ENCODE data around the gene RAD23A. TPM values are rescaled to one million over a fixed set of nuclear protein-coding genes. Genes with fewer than 3 reads are reported as not detected.

RAD23A gene
- total RNA-seq, 1 donor from 2014 or later: 37.7 TPM

- no peak overlapping the region for H3K27ac Mint-ChIP-seq
- DNase-seq (ENCODE audit: low spot score): no peak
- H3K36me3 Mint-ChIP-seq: peaks cover 22% of the 10 kb centered on the region
- H4K20me1 ChIP-seq (ENCODE audit: low read depth): no peaks in the 10 kb centered on the region
- H3K36me3 ChIP-seq: peaks cover 3% of the 10 kb centered on the region
- H3K27me3 ChIP-seq: no peaks in the 10 kb centered on the region
- H3K4me2 ChIP-seq: no peak overlapping the region
- H3K4me1 ChIP-seq: no peaks in the 10 kb centered on the region
- H3F3A ChIP-seq (ENCODE audit: low read depth): peaks cover 15% of the 10 kb centered on the region
- no peaks in the 10 kb centered on the region for H3K9me3 ChIP-seq (ENCODE audit: low read depth)
- no peaks in the 10 kb centered on the region for H3K9me3 Mint-ChIP-seq
- H3K27ac ChIP-seq: no peak overlapping the region
- H3K79me2 ChIP-seq (ENCODE audit: low read depth): no peaks in the 10 kb centered on the region
- H2AFZ ChIP-seq (replicated peaks): no peak overlapping the region
- H3K9ac ChIP-seq: no peak overlapping the region
- H3K27me3 Mint-ChIP-seq (ENCODE audit: insufficient read depth, low read depth): peaks cover 7% of the 10 kb centered on the region
- H3K4me3 ChIP-seq: no peak overlapping the region
- H3K4me3 Mint-ChIP-seq: no peak overlapping the region
- peaks cover 3% of the 10 kb centered on the region for H3K4me1 Mint-ChIP-seq
- no peak for TF ChIP-seq EZH2phosphoT487 (IDR thresholded peaks at IDR 0.05)
- no peak for TF ChIP-seq EZH2 (IDR thresholded peaks at IDR 0.05)
- TF ChIP-seq, protein P1, sequence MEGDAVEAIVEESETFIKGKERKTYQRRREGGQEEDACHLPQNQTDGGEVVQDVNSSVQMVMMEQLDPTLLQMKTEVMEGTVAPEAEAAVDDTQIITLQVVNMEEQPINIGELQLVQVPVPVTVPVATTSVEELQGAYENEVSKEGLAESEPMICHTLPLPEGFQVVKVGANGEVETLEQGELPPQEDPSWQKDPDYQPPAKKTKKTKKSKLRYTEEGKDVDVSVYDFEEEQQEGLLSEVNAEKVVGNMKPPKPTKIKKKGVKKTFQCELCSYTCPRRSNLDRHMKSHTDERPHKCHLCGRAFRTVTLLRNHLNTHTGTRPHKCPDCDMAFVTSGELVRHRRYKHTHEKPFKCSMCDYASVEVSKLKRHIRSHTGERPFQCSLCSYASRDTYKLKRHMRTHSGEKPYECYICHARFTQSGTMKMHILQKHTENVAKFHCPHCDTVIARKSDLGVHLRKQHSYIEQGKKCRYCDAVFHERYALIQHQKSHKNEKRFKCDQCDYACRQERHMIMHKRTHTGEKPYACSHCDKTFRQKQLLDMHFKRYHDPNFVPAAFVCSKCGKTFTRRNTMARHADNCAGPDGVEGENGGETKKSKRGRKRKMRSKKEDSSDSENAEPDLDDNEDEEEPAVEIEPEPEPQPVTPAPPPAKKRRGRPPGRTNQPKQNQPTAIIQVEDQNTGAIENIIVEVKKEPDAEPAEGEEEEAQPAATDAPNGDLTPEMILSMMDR (IDR thresholded peaks at IDR 0.05): no peak
These were observed 20.9 kb upstream of the RAD23A start for GRCh38 chr19:12924621-12925310.

GRCh38 chr19:12930002-12930645 is 15.5 kb upstream of the RAD23A start:
- Mint-ChIP-seq H3K4me1 (peaks cover 16% of the 10 kb centered on the region), H3K9me3 (no peaks in the 10 kb centered on the region), H3K27ac (no peak overlapping the region), H3K4me3 (no peak overlapping the region), H3K36me3 (peaks cover 17% of the 10 kb centered on the region), H3K27me3 (ENCODE audit: insufficient read depth, low read depth) (peaks cover 9% of the 10 kb centered on the region)
- peaks cover 6% of the 10 kb centered on the region for H3K4me1 ChIP-seq
- peaks cover 3% of the 10 kb centered on the region for H3K36me3 ChIP-seq
- no peak overlapping the region for H3K9ac ChIP-seq
- H3K9me3 ChIP-seq (ENCODE audit: low read depth): no peaks in the 10 kb centered on the region
- H3K79me2 ChIP-seq (ENCODE audit: low read depth): peaks cover 29% of the 10 kb centered on the region
- H4K20me1 ChIP-seq (ENCODE audit: low read depth): peaks cover 10% of the 10 kb centered on the region
- TF ChIP-seq EZH2 (IDR thresholded peaks at IDR 0.05) (no peak), EZH2phosphoT487 (IDR thresholded peaks at IDR 0.05) (no peak)
- TF ChIP-seq, protein P1 (IDR thresholded peaks at IDR 0.05): no peak
- no peak overlapping the region for H2AFZ ChIP-seq (replicated peaks)
- no peaks in the 10 kb centered on the region for H3K27me3 ChIP-seq
- no peak for DNase-seq (ENCODE audit: low spot score)
- H3K4me2 ChIP-seq: no peak overlapping the region
- H3K4me3 ChIP-seq: no peak overlapping the region
- H3K27ac ChIP-seq: no peak overlapping the region
- no peaks in the 10 kb centered on the region for H3F3A ChIP-seq (ENCODE audit: low read depth)

DNA sequence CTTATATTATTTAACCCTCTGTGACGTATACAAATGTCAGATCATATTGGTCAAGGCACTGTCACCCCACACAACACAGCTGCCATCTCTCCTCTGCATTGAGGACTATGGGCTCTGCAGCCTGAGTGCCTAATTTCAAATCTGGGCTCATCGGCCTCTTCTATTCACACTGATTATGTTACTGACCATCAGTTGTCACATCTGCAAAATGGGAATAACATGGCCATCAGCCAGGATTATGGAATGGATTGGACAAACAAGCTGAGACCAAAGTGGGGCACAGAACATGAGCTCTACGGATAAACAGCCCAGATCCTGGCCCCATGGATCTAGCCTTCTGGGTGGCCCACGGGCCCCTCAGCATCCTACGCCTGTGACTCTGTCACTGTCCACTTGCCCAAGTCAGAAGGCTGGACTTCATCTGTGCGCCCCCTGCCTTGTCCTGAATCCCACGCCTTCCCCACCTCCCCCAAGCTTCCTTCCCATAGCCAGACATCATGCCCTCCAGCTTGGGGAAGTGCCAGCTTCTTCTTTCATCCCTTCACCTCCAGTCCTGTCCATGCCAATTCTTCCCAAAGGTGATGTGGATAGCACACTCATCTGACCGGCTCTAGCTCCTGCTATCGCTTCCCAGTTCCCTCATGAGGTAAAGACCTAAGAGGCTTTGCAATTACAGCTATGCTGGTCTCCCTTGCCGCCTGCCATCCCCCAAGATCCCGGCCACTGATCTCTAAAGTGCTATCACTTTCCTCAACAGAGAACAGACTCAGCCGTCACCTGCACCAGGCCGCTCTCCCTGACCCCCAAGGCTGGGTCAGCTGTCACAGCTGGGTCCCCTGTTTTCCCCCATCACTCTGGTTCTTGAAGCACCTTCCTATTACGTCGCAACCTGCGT is 13.0 kb upstream of the RAD23A start:
- Mint-ChIP-seq H3K9me3 (no peaks in the 10 kb centered on the region), H3K4me3 (peak overlapping the region; percentile 99), H3K4me1 (peaks cover 25% of the 10 kb centered on the region), H3K36me3 (peaks cover 11% of the 10 kb centered on the region), H3K27me3 (ENCODE audit: insufficient read depth, low read depth) (peaks cover 11% of the 10 kb centered on the region), H3K27ac (no peak overlapping the region)
- Histone ChIP-seq H3K4me2 (peak overlapping the region; percentile 87), H3K9me3 (ENCODE audit: low read depth) (no peaks in the 10 kb centered on the region), H3K4me3 (peak overlapping the region; percentile 64), H3K79me2 (ENCODE audit: low read depth) (peaks cover 29% of the 10 kb centered on the region), H3K9ac (peak overlapping the region; percentile 67), H3K4me1 (peaks cover 12% of the 10 kb centered on the region), H2AFZ (replicated peaks) (no peak overlapping the region), H3K27me3 (no peaks in the 10 kb centered on the region), H3K36me3 (no peaks in the 10 kb centered on the region), H3F3A (ENCODE audit: low read depth) (peaks cover 15% of the 10 kb centered on the region), H3K27ac (no peak overlapping the region), H4K20me1 (ENCODE audit: low read depth) (peaks cover 10% of the 10 kb centered on the region)
- TF ChIP-seq, protein P1 (IDR thresholded peaks at IDR 0.05): no peak
- TF ChIP-seq EZH2phosphoT487 (IDR thresholded peaks at IDR 0.05) (no peak), EZH2 (IDR thresholded peaks at IDR 0.05) (no peak)
- DNase-seq (ENCODE audit: low spot score): no peak

Measured in neural progenitor cell (in vitro differentiated cells).